Stimulated activated CD4-positive, alpha-beta T cell treated with anti-CD3 and anti-CD28 coated beads, Interleukin-1b, Interleukin-23, amount 100 ng/mL, for 4 hours (primary cell): ENCODE results near the gene KRTAP3-1.
"Not testable (repeated sequence)": the region's sequence is repeated elsewhere in the genome, so short reads cannot be mapped to it uniquely, and the experiment has no call there.

Experiments
- DNase-seq, 2 donors: peaks; one replicate each; pipeline ENCODE4 v3.0.0-alpha.2; 2020; ENCODE audit warnings: low read depth in 2 of 2

KRTAP3-1 gene

GRCh38 chr17:41008811-41009210 is at the start of gene KRTAP3-1:
Gene KRTAP3-1, minus strand, starts transcription at chr17:41009128. Its CDS starts 54 bp downstream, at chr17:41009074.
- no peak for DNase-seq

- DNase-seq: no peak
Observed at GRCh38 chr17:41057547-41057946, 48.6 kb upstream of the KRTAP3-1 start.

GRCh38 chr17:41055130-41055529 is 46.2 kb upstream of the KRTAP3-1 start, which contains the start of gene KRTAP2-2:
Gene KRTAP2-2, minus strand, starts transcription at chr17:41055230. Its CDS starts 19 bp downstream, at chr17:41055211.
- DNase-seq: not testable (repeated sequence)

- not testable (repeated sequence) for DNase-seq
Observed at GRCh38 chr17:41054556-41054955, 45.6 kb upstream of the KRTAP3-1 start.

GRCh38 chr17:41054025-41054424 is 45.1 kb upstream of the KRTAP3-1 start:
- DNase-seq: no peak

- no peak for DNase-seq
Observed at GRCh38 chr17:41052566-41052965, 43.6 kb upstream of the KRTAP3-1 start.

GRCh38 chr17:41049110-41049509 is 40.2 kb upstream of the KRTAP3-1 start:
- DNase-seq: no peak

- DNase-seq: no peak
Observed at GRCh38 chr17:41048441-41048840, 39.5 kb upstream of the KRTAP3-1 start.

GRCh38 chr17:41046735-41047465 is 38.0 kb upstream of the KRTAP3-1 start, which contains the start of gene KRTAP2-1:
Gene KRTAP2-1, minus strand, starts transcription at chr17:41047316. Its CDS starts 49 bp downstream, at chr17:41047267.
- DNase-seq: not testable (repeated sequence)

- DNase-seq: no peak
Observed at GRCh38 chr17:41042953-41043352, 34.0 kb upstream of the KRTAP3-1 start.

- not testable (repeated sequence) for DNase-seq
Observed at GRCh38 chr17:41040783-41041571, 32.0 kb upstream of the KRTAP3-1 start, which contains the start of gene KRTAP1-1. Gene KRTAP1-1, minus strand, starts transcription at chr17:41041450. Its CDS starts 53 bp downstream, at chr17:41041397.

GRCh38 chr17:41037853-41038350 is 29.0 kb upstream of the KRTAP3-1 start:
- no peak for DNase-seq

GRCh38 chr17:41034346-41034935 is 25.5 kb upstream of the KRTAP3-1 start, which contains the start of gene KRTAP1-3:
Gene KRTAP1-3, minus strand, starts transcription at chr17:41034874. Its CDS starts 53 bp downstream, at chr17:41034821.
- DNase-seq: not testable (repeated sequence)

GRCh38 chr17:41029633-41030245 is 20.8 kb upstream of the KRTAP3-1 start, which contains the start of gene KRTAP1-4:
Gene KRTAP1-4, minus strand, starts transcription at chr17:41030195. Its CDS starts 117 bp downstream, at chr17:41030078.
- no peak for DNase-seq

GRCh38 chr17:41026715-41027471 is 18.0 kb upstream of the KRTAP3-1 start, which contains the start of gene KRTAP1-5:
Gene KRTAP1-5, minus strand, starts transcription at chr17:41027208. Its CDS starts 53 bp downstream, at chr17:41027155.
- no peak for DNase-seq

- no peak for DNase-seq
Observed at GRCh38 chr17:41024697-41025096, 15.8 kb upstream of the KRTAP3-1 start.

GRCh38 chr17:41020336-41020735 is 11.4 kb upstream of the KRTAP3-1 start:
- no peak for DNase-seq

GRCh38 chr17:41019415-41019814 is 10.5 kb upstream of the KRTAP3-1 start:
- DNase-seq: no peak

GRCh38 chr17:41018541-41018940 is 9.6 kb upstream of the KRTAP3-1 start:
- DNase-seq: no peak

- DNase-seq: no peak
Observed at GRCh38 chr17:41016578-41017215, 7.8 kb upstream of the KRTAP3-1 start.
